Epidermal melanocyte (primary cell): ENCODE measurements around the gene TENM3.

Experiments
- DNase-seq: peaks from one replicate; pipeline ENCODE4 v3.0.0; 2011; ENCODE audit warnings: low spot score; ENCODE audit not compliant: insufficient read length

Gene TENM3

GRCh38 chr4:182286931-182287330 is 43.7 kb downstream of the TENM3 start:
- no peak for DNase-seq

- DNase-seq: no peak
Measured at GRCh38 chr4:182288534-182288933, 45.3 kb downstream of the TENM3 start.

- no peak for DNase-seq
Measured at GRCh38 chr4:182289809-182290208, 46.6 kb downstream of the TENM3 start.

GRCh38 chr4:182291175-182291574 is 48.0 kb downstream of the TENM3 start:
- DNase-seq: no peak

GRCh38 chr4:182291597-182292270 is 48.5 kb downstream of the TENM3 start:
- DNase-seq: no peak

GRCh38 chr4:182292612-182293011 is 49.4 kb downstream of the TENM3 start:
- DNase-seq: no peak

GRCh38 chr4:182293691-182294255 is 50.6 kb downstream of the TENM3 start:
- no peak for DNase-seq

GRCh38 chr4:182294451-182294850 is 51.2 kb downstream of the TENM3 start:
- no peak for DNase-seq

- DNase-seq: no peak
Measured at GRCh38 chr4:182297659-182298058, 54.5 kb downstream of the TENM3 start.

- DNase-seq: no peak
Measured at GRCh38 chr4:182301736-182302135, 58.5 kb downstream of the TENM3 start.

- no peak for DNase-seq
Measured at GRCh38 chr4:182303847-182304246, 60.6 kb downstream of the TENM3 start.

- no peak for DNase-seq
Measured at GRCh38 chr4:182306792-182307507, 63.7 kb downstream of the TENM3 start.

GRCh38 chr4:182307746-182308145 is 64.5 kb downstream of the TENM3 start:
- no peak for DNase-seq

GRCh38 chr4:182309877-182310276 is 66.7 kb downstream of the TENM3 start:
- no peak for DNase-seq

- no peak for DNase-seq
Measured at GRCh38 chr4:182310316-182310715, 67.1 kb downstream of the TENM3 start.

GRCh38 chr4:182310962-182311361 is 67.8 kb downstream of the TENM3 start:
- no peak for DNase-seq

GRCh38 chr4:182314537-182314936 is 71.3 kb downstream of the TENM3 start:
- DNase-seq: no peak

- no peak for DNase-seq
Measured at GRCh38 chr4:182318256-182318655, 75.1 kb downstream of the TENM3 start.

- no peak for DNase-seq
Measured at GRCh38 chr4:182320092-182320491, 76.9 kb downstream of the TENM3 start.

- DNase-seq: no peak
Measured at GRCh38 chr4:182320580-182320979, 77.4 kb downstream of the TENM3 start.

GRCh38 chr4:182324282-182324681 is 81.1 kb downstream of the TENM3 start:
- no peak for DNase-seq

- no peak for DNase-seq
Measured at GRCh38 chr4:182325397-182325796, 82.2 kb downstream of the TENM3 start.

- DNase-seq: no peak
Measured at GRCh38 chr4:182325848-182326255, 82.7 kb downstream of the TENM3 start.
